ENCODE results near the gene HEATR3.

HEATR3 gene

GRCh38 chr16:50083996-50084395 lies 18.2 kb downstream of the HEATR3 start:
- TF ChIP-seq CTCF (IDR thresholded peaks at IDR 0.05; ENCODE audit: low read depth, low read length) = no peak
- no peak for DNase-seq (ENCODE audit: extremely low read depth, low read depth)

GRCh38 chr16:50086176-50086575 lies 20.4 kb downstream of the HEATR3 start:
- no peak for TF ChIP-seq CTCF (IDR thresholded peaks at IDR 0.05; ENCODE audit: low read depth, low read length)

GRCh38 chr16:50088302-50088701 lies 22.5 kb downstream of the HEATR3 start:
- no peak for DNase-seq (ENCODE audit: extremely low read depth, low read depth)
- no peak for TF ChIP-seq CTCF (IDR thresholded peaks at IDR 0.05; ENCODE audit: low read depth, low read length)

More at GRCh38 chr16:50086176-50086575, 20.4 kb downstream of the HEATR3 start:
- DNase-seq (ENCODE audit: extremely low read depth, low read depth) = no peak

- no peak for DNase-seq (ENCODE audit: extremely low read depth, low read depth)
- no peak for TF ChIP-seq CTCF (IDR thresholded peaks at IDR 0.05; ENCODE audit: low read depth, low read length)
These were observed 27.1 kb downstream of the HEATR3 start for GRCh38 chr16:50092891-50093290.

- no peak for DNase-seq (ENCODE audit: extremely low read depth, low read depth)
- TF ChIP-seq CTCF (IDR thresholded peaks at IDR 0.05; ENCODE audit: low read depth, low read length) = no peak
These were observed 28.1 kb downstream of the HEATR3 start for GRCh38 chr16:50093607-50094539.

GRCh38 chr16:50096791-50097190 lies 31.0 kb downstream of the HEATR3 start:
- TF ChIP-seq CTCF (IDR thresholded peaks at IDR 0.05; ENCODE audit: low read depth, low read length) = no peak
- peak; percentile 52 for DNase-seq (ENCODE audit: extremely low read depth, low read depth)

- no peak for DNase-seq (ENCODE audit: extremely low read depth, low read depth)
- TF ChIP-seq CTCF (IDR thresholded peaks at IDR 0.05; ENCODE audit: low read depth, low read length) = no peak
These were observed 34.3 kb downstream of the HEATR3 start for GRCh38 chr16:50099957-50100648.

All from AG09319 (cell line).